ENCODE results near the gene DNAJC8. TPM values are rescaled to one million over a fixed set of nuclear protein-coding genes. Genes with fewer than 3 reads are reported as not detected.

The DNAJC8 gene
- total and polyA plus RNA-seq, 2 of the 8 experiments (the other 6 are each of a cell fraction or from before 2014, with no cell fraction given): 116 to 134 TPM

GRCh38 chr1:28159243-28159642, 73.6 kb downstream of the DNAJC8 start:
- H2BK15ac ChIP-seq (ENCODE audit: low read length): no peak overlapping the region
- no peaks in the 10 kb centered on the region for H3K4me1 ChIP-seq (replicated peaks in 1 of 4; ENCODE audit: control insufficient read depth in 3 of 4, insufficient read depth in 4 of 4, low read length in 3 of 4)
- 86% methylated on average over 4 of the region's 4 CpGs; no CpG with 5 or more reads in 1 of the 2 experiments for WGBS, 2 experiments (ENCODE audit: extremely low coverage in 1 of 2, insufficient coverage in 1 of 2, insufficient read length in 1 of 2, insufficient replicate concordance in 2 of 2, low coverage in 1 of 2, low lambda C conversion rate in 2 of 2, missing lambda C conversion rate in 1 of 2)
- no peak overlapping the region for H2BK12ac ChIP-seq (ENCODE audit: low read depth, low read length)
- no peak overlapping the region for H3K14ac ChIP-seq (ENCODE audit: insufficient read length)
- H4K20me1 ChIP-seq (replicated peaks in 1 of 2; ENCODE audit: control insufficient read depth in 1 of 2, insufficient read depth in 2 of 2, low read length in 2 of 2): no peaks in the 10 kb centered on the region
- no peak overlapping the region for H4K5ac ChIP-seq (ENCODE audit: insufficient read length, low read depth, low read length)
- H3K23ac ChIP-seq (ENCODE audit: insufficient read length): no peak overlapping the region
- 0 out of 2 replicates have a peak overlapping the region, but pooled peaks have one; percentile 73 for H2AFZ ChIP-seq (ENCODE audit: low read length)
- FAIRE-seq: no peak
- no peak overlapping the region for H3K4me3 ChIP-seq (ENCODE audit: extremely low read depth in 1 of 4, insufficient read depth in 2 of 4, low read depth in 3 of 4, low read length in 4 of 4)
- no peak for DNase-seq (ENCODE audit: low read depth in 1 of 2, low spot score in 2 of 2)
- H3K36me3 ChIP-seq (ENCODE audit: control insufficient read depth in 2 of 4, insufficient read depth in 4 of 4, low read length in 3 of 4): no peaks in the 10 kb centered on the region
- H3K9me3 ChIP-seq (ENCODE audit: insufficient read depth in 2 of 2, low read depth in 1 of 2, low read length in 1 of 2): no peaks in the 10 kb centered on the region
- ChIA-PET POLR2A (ENCODE audit: partially characterized antibody) (no interaction called here), CTCF (ENCODE audit: partially characterized antibody) (no interaction called here)
- no peak overlapping the region for H3K4me2 ChIP-seq (ENCODE audit: insufficient read depth in 1 of 2, low read depth in 2 of 2, low read length in 2 of 2)
- H2BK20ac ChIP-seq (ENCODE audit: low read length): no peak overlapping the region
- no peak overlapping the region for H3K4ac ChIP-seq (replicated peaks; ENCODE audit: insufficient read length, low read depth, low read length)
- H2BK120ac ChIP-seq (replicated peaks; ENCODE audit: low read depth, low read length): no peak overlapping the region
- H3K9ac ChIP-seq (replicated peaks in 1 of 4; ENCODE audit: extremely low read depth in 1 of 4, low read depth in 3 of 4, low read length in 3 of 4): no peak overlapping the region
- no peaks in the 10 kb centered on the region for H3K23me2 ChIP-seq (ENCODE audit: low read depth, low read length)
- no peak overlapping the region for H4K8ac ChIP-seq (ENCODE audit: extremely low read depth, insufficient read depth, low read length)
- H4K91ac ChIP-seq (replicated peaks; ENCODE audit: insufficient read length, low read length): no peak overlapping the region
- no peak overlapping the region for H2AK5ac ChIP-seq (ENCODE audit: low read depth, low read length)
- peak; percentile 32; the same call in 1 of the 2 replicates for TF ChIP-seq USF2 (IDR thresholded peaks at IDR 0.05; ENCODE audit: low read length)
- no peak for TF ChIP-seq ASH2L (IDR thresholded peaks at IDR 0.05; ENCODE audit: low read length)
- no peak for TF ChIP-seq ATF3 (IDR thresholded peaks at IDR 0.05; ENCODE audit: insufficient read depth, low read depth, low read length)
- no peak for TF ChIP-seq MAX (IDR thresholded peaks at IDR 0.05)
- no peak for TF ChIP-seq BACH1 (IDR thresholded peaks at IDR 0.05; ENCODE audit: low read length)
- TF ChIP-seq SP4 (IDR thresholded peaks at IDR 0.05; ENCODE audit: low read length): no peak
- TF ChIP-seq CTBP2 (IDR thresholded peaks at IDR 0.05; ENCODE audit: borderline replicate concordance, insufficient read depth, insufficient read length, low read length): no peak
- no peak for TF ChIP-seq EZH2 (IDR thresholded peaks at IDR 0.05; ENCODE audit: low read depth, low read length, severe bottlenecking)
- no peak overlapping the region for H3K18ac ChIP-seq (ENCODE audit: extremely low read depth, low read length)
- no peak overlapping the region for H3K56ac ChIP-seq (replicated peaks; ENCODE audit: insufficient read length, low read depth, low read length)
- H3K79me1 ChIP-seq (ENCODE audit: low read depth, low read length): no peaks in the 10 kb centered on the region
- no peak overlapping the region for H2BK5ac ChIP-seq (ENCODE audit: low read depth, low read length)
- no peaks in the 10 kb centered on the region for H3K79me2 ChIP-seq (ENCODE audit: control insufficient read depth in 1 of 2, insufficient read depth in 2 of 2, low read length in 2 of 2)
- no peaks in the 10 kb centered on the region for H3K27me3 ChIP-seq (replicated peaks in 1 of 4; ENCODE audit: control insufficient read depth in 3 of 4, extremely low read depth in 1 of 4, insufficient read depth in 3 of 4, low read length in 3 of 4)
- no peak overlapping the region for H3K27ac ChIP-seq (ENCODE audit: low read depth, low read length)
